ENCODE measurements around the gene RBAK.
A peak's percentile ranks its signal among the peaks of the same experiment; 100 is the strongest.
"Not testable (repeated sequence)": the region's sequence is repeated elsewhere in the genome, so short reads cannot be mapped to it uniquely, and the experiment has no call there.

RBAK gene

GRCh38 chr7:5053175-5053574 is 7.5 kb downstream of the RBAK start:
- DNase-seq: no peak

GRCh38 chr7:5063698-5064097 is 18.0 kb downstream of the RBAK start:
- no peak for DNase-seq

- DNase-seq: no peak
These were observed 18.9 kb downstream of the RBAK start for GRCh38 chr7:5064391-5065106.

GRCh38 chr7:5065107-5065407 is 19.4 kb downstream of the RBAK start:
- DNase-seq: no peak

GRCh38 chr7:5068521-5068920 is 22.9 kb downstream of the RBAK start:
- no peak for DNase-seq

- DNase-seq: no peak
These were observed 24.5 kb downstream of the RBAK start for GRCh38 chr7:5070206-5070605.

- DNase-seq: not testable (repeated sequence)
These were observed 29.5 kb downstream of the RBAK start for GRCh38 chr7:5075187-5075586.

GRCh38 chr7:5077740-5078139 is 32.1 kb downstream of the RBAK start:
- DNase-seq: no peak

- no peak for DNase-seq
These were observed 37.1 kb downstream of the RBAK start for GRCh38 chr7:5082806-5083205.

GRCh38 chr7:5083311-5083711 is 37.7 kb downstream of the RBAK start:
- no peak for DNase-seq

- no peak for DNase-seq
These were observed 40.6 kb downstream of the RBAK start for GRCh38 chr7:5086256-5086655.

GRCh38 chr7:5088228-5088833 is 42.7 kb downstream of the RBAK start:
- not testable (repeated sequence) for DNase-seq

GRCh38 chr7:5088906-5089305 is 43.2 kb downstream of the RBAK start:
- no peak for DNase-seq

GRCh38 chr7:5093948-5094347 is 48.3 kb downstream of the RBAK start:
- no peak for DNase-seq

GRCh38 chr7:5094641-5095040 is 49.0 kb downstream of the RBAK start:
- peak; percentile 26 for DNase-seq

GRCh38 chr7:5116359-5116758 is 70.7 kb downstream of the RBAK start:
- no peak for DNase-seq

- DNase-seq: no peak
These were observed 71.7 kb downstream of the RBAK start for GRCh38 chr7:5117095-5117970.
